PC-9 (cell line): Measurements from ENCODE around the gene TNFRSF4. TPM values are rescaled to one million over a fixed set of nuclear protein-coding genes. Genes with fewer than 3 reads are reported as not detected.

Experiments
- BruUV-seq: library from RNA; stranded (reverse); fragments of 400-500 nt; replicated peaks from 2 replicates; lab custom pipeline; 2021; lab: Mats Ljungman, UMichigan
- CTCF ChIA-PET: fragments of 300-600 bp; sonication (Branson Sonifier 250); formaldehyde crosslinking; loops from one replicate; lab custom pipeline; 2022; ENCODE audit warnings: antibody characterized with exemption; lab: Charles Lee
- POLR2A ChIA-PET: fragments of 300-600 bp; sonication (Branson Sonifier 250); formaldehyde crosslinking; loops from one replicate; lab custom pipeline; 2022; ENCODE audit warnings: antibody characterized with exemption; ENCODE audit not compliant: unreplicated experiment; lab: Charles Lee
- DNase-seq, 2 experiments: peaks; one replicate each; pipeline versions ENCODE4 v3.0.0 to v3.0.0-alpha.2; 2015 to 2022; ENCODE audit warnings: mixed read lengths in 1 of 2
- H2AFZ ChIP-seq: fragments of 200-600 bp; sonication (generic); 2 replicates; pipeline ENCODE4 v1.8.1; 2017; ENCODE audit warnings: antibody characterized with exemption
- H3F3A ChIP-seq: fragments of 200-600 bp; sonication (generic); 2 replicates; pipeline ENCODE4 v1.8.1; 2017; ENCODE audit warnings: antibody characterized with exemption, mild to moderate bottlenecking, low read depth; ENCODE audit not compliant: insufficient read depth
- H3K27ac ChIP-seq: fragments of 200-600 bp; sonication (generic); 2 replicates; pipeline ENCODE4 v1.6.1; 2016; ENCODE audit warnings: mixed run types
- H3K27me3 ChIP-seq: fragments of 200-600 bp; sonication (generic); 2 replicates; pipeline ENCODE4 v1.6.1; 2016; ENCODE audit warnings: low read depth, mixed run types; ENCODE audit not compliant: insufficient read depth
- H3K36me3 ChIP-seq: fragments of 200-600 bp; sonication (generic); 2 replicates; pipeline ENCODE4 v1.6.1; 2016; ENCODE audit warnings: low read depth, mixed run types
- H3K4me1 ChIP-seq: fragments of 200-600 bp; sonication (generic); replicated peaks from 2 replicates; pipeline ENCODE4 v1.6.1; 2016; ENCODE audit warnings: mixed run types; ENCODE audit not compliant: insufficient read depth
- H3K4me2 ChIP-seq: fragments of 200-600 bp; sonication (generic); 2 replicates; pipeline ENCODE4 v1.6.1; 2017; ENCODE audit warnings: mixed run types
- H3K4me3 ChIP-seq: fragments of 200-600 bp; sonication (generic); 2 replicates; pipeline ENCODE4 v1.6.1; 2016; ENCODE audit warnings: mixed run types
- H3K79me2 ChIP-seq: fragments of 200-600 bp; sonication (generic); 2 replicates; pipeline ENCODE4 v1.6.1; 2017; ENCODE audit warnings: low read depth, mixed run types
- H3K9me2 ChIP-seq: fragments of 200-600 bp; sonication (generic); 2 replicates; pipeline ENCODE4 v1.8.1; 2017; ENCODE audit warnings: mild to moderate bottlenecking; ENCODE audit not compliant: insufficient read depth
- H3K9me3 ChIP-seq: fragments of 200-600 bp; sonication (generic); 2 replicates; pipeline ENCODE4 v1.8.1; 2016; ENCODE audit warnings: low read depth; ENCODE audit not compliant: insufficient read depth
- H4K20me1 ChIP-seq: fragments of 200-600 bp; sonication (generic); 2 replicates; pipeline ENCODE4 v1.8.1; 2017; ENCODE audit not compliant: insufficient read depth
- EZH2 ChIP-seq: fragments of 200-600 bp; sonication (generic); IDR thresholded peaks from 2 replicates; pipeline ENCODE4 v1.8.0; 2017; ENCODE audit warnings: antibody characterized with exemption, low read depth
- intact Hi-C: fragments of 100-400 bp; cut with micrococcal nuclease; formaldehyde crosslinking; loops from one replicate; pipeline ENCODE4 v1.10.0; 2022; ENCODE audit not compliant: unreplicated experiment
- total RNA-seq: library from RNA; stranded (reverse); gene quantifications from 2 replicates; pipeline ENCODE4 v1.2.3, GENCODE V29; 2021
- TF ChIP-seq, protein P1 (sequence below): fragments of 200-600 bp; sonication (generic); conservative IDR thresholded peaks from 2 replicates; pipeline ENCODE4 v1.6.1; 2017; ENCODE audit warnings: mixed run types, antibody characterized with exemption, mild to moderate bottlenecking, moderate library complexity

The TNFRSF4 gene
- total RNA-seq, 1 experiment from 2014 or later = 0.20 TPM

DNA sequence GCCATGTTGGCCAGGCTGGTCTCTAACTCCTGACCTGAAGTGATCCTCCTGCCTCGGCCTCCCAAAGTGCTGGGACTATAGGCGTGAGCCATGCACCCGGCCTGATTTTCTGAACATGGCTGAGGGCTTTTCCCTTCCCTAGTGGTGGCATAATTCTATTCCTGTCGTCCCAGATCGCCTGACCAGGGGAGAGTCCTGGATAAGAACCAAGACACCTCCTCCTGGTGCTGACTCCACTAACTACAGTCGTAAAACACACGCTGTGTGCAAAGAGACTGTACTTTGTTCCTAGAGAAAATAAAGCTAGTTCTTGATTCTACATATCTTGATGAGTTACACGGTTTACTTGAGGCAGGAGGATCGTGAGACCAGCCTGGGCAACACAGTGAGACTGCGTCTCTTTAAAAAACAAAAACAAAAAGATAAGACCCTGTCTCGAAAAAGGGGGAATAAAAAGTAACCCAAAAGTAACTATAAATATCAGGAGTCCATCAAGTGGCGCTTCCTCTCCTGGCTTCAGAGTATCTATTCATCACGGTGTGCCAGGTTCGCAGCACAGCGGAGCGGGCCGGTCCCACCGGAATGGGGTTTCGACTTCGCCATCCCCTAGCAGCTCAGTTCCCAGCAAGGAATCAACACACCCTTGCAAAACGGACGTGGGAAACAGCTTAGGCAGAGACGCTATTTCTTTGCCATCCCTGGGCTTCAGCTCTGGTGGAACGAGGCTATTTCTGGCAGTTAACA, 16.9 kb upstream of the TNFRSF4 start:
- Histone ChIP-seq H3K4me2 (peak overlapping the region; percentile 85), H3K4me1 (peaks cover 28% of the 10 kb centered on the region), H3K27ac (peak overlapping the region; percentile 32), H3K9me3 (no peaks in the 10 kb centered on the region), H3F3A (peaks cover 23% of the 10 kb centered on the region; the same call in 1 of the 2 replicates), H3K4me3 (peak overlapping the region; percentile 99), H4K20me1 (peaks cover 28% of the 10 kb centered on the region), H3K9me2 (no peaks in the 10 kb centered on the region), H2AFZ (peak overlapping the region; percentile 89), H3K79me2 (peaks cover 83% of the 10 kb centered on the region), H3K27me3 (no peaks in the 10 kb centered on the region), H3K36me3 (no peaks in the 10 kb centered on the region)
- POLR2A ChIA-PET = interaction anchor here (0.5 kb wide), 1 partner anchor 245 kb away, joined by 3 read pairs; no protein-coding TSS in a partner anchor
- CTCF ChIA-PET = interaction anchor here (0.5 to 0.6 kb wide), 3 partner anchors 67 to 326 kb away, joined by 3 to 7 read pairs (median 3); no protein-coding TSS in a partner anchor
- peak in 1 of 2 experiments; percentile 58 for DNase-seq
- TF ChIP-seq, protein P1, sequence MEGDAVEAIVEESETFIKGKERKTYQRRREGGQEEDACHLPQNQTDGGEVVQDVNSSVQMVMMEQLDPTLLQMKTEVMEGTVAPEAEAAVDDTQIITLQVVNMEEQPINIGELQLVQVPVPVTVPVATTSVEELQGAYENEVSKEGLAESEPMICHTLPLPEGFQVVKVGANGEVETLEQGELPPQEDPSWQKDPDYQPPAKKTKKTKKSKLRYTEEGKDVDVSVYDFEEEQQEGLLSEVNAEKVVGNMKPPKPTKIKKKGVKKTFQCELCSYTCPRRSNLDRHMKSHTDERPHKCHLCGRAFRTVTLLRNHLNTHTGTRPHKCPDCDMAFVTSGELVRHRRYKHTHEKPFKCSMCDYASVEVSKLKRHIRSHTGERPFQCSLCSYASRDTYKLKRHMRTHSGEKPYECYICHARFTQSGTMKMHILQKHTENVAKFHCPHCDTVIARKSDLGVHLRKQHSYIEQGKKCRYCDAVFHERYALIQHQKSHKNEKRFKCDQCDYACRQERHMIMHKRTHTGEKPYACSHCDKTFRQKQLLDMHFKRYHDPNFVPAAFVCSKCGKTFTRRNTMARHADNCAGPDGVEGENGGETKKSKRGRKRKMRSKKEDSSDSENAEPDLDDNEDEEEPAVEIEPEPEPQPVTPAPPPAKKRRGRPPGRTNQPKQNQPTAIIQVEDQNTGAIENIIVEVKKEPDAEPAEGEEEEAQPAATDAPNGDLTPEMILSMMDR = peak; percentile 52
- TF ChIP-seq EZH2 = no peak
- intact Hi-C loops = loop anchor here (1.0 to 10.0 kb wide), 3 partner anchors 69 to 246 kb away; partner anchors contain the start of gene PERM1
- TSS peak; percentile 83 for BruUV-seq

GRCh38 chr1:1229770-1230169, 15.8 kb upstream of the TNFRSF4 start:
- Histone ChIP-seq H3K4me2 (peak overlapping the region; percentile 85; the same call in 1 of the 2 replicates), H3F3A (peaks cover 12% of the 10 kb centered on the region; the same call in 1 of the 2 replicates), H3K36me3 (no peaks in the 10 kb centered on the region), H3K27ac (no peak overlapping the region), H2AFZ (no peak overlapping the region), H3K9me2 (no peaks in the 10 kb centered on the region), H3K4me1 (peaks cover 26% of the 10 kb centered on the region), H4K20me1 (peaks cover 31% of the 10 kb centered on the region), H3K27me3 (no peaks in the 10 kb centered on the region), H3K4me3 (no peak overlapping the region), H3K9me3 (no peaks in the 10 kb centered on the region), H3K79me2 (peaks cover 76% of the 10 kb centered on the region)
- POLR2A ChIA-PET = no interaction called here
- CTCF ChIA-PET = no interaction called here
- intact Hi-C loops = loop anchor here (2.0 to 10.0 kb wide), 2 partner anchors 107 to 245 kb away; partner anchors contain the start of gene PERM1
- no peak for TF ChIP-seq EZH2
- TF ChIP-seq, protein P1 = no peak
- BruUV-seq = no TSS peak
- no peak for DNase-seq

- no peaks in the 10 kb centered on the region for H3K9me3 ChIP-seq
- no peak for DNase-seq
- TF ChIP-seq, protein P1 = no peak
- no peak for TF ChIP-seq EZH2
- peaks cover 22% of the 10 kb centered on the region for H3K4me1 ChIP-seq
- H3K4me3 ChIP-seq = no peak overlapping the region
- ChIA-PET CTCF (no interaction called here), POLR2A (no interaction called here)
- peaks cover 66% of the 10 kb centered on the region for H3K79me2 ChIP-seq
- H3K9me2 ChIP-seq = no peaks in the 10 kb centered on the region
- H3K27me3 ChIP-seq = no peaks in the 10 kb centered on the region
- no peaks in the 10 kb centered on the region for H3K36me3 ChIP-seq
- intact Hi-C loops = no loop called here
- peaks cover 9% of the 10 kb centered on the region; the same call in 1 of the 2 replicates for H3F3A ChIP-seq
- H2AFZ ChIP-seq = no peak overlapping the region
- no peak overlapping the region for H3K27ac ChIP-seq
- no TSS peak for BruUV-seq
- peaks cover 33% of the 10 kb centered on the region for H4K20me1 ChIP-seq
- no peak overlapping the region for H3K4me2 ChIP-seq
Observed at GRCh38 chr1:1228596-1229321, 14.8 kb upstream of the TNFRSF4 start.
